ENCODE results near the gene MT1E. TPM values are rescaled to one million over a fixed set of nuclear protein-coding genes. Genes with fewer than 3 reads are reported as not detected.
"Not testable (repeated sequence)": the region's sequence is repeated elsewhere in the genome, so short reads cannot be mapped to it uniquely, and the experiment has no call there.

MT1E gene
- total RNA-seq, 2 donors from 2014 or later = 0.53 TPM; not detected in 1

DNA sequence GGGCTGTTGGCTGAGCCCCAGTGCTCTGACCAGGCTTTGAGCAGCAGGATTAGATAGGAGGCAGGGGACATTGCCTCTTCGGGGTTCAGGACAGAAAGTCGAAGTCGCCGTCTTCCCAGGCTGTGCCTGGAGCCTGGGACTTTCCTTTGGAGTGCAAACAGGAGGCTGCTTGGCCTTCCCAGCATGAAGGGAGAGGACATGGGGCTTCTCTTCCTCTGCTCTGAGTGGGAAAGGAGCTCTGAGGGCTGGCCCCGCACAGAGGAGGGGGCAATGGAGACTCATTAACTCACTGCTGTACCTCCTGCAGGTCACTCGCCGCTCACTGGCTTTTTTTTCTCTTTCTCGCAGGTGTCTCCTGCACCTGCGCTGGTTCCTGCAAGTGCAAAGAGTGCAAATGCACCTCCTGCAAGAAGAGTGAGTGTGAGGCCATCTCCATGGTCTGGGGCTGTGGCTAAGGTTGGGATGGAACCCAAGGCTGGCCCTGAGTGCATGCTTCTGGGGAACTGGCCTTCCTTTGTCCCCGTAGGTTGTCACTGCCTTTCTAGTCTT lies 32.8 kb downstream of the MT1E start:
- H3K27ac Mint-ChIP-seq = peak overlapping the region; percentile 89
- ATAC-seq (replicated peaks) = no peak
- H3K27me3 Mint-ChIP-seq = peaks cover 2% of the 10 kb centered on the region
- H3K36me3 Mint-ChIP-seq (ENCODE audit: low read depth) = no peaks in the 10 kb centered on the region
- H3K4me1 Mint-ChIP-seq = peaks cover 16% of the 10 kb centered on the region
- H3K4me3 Mint-ChIP-seq = peak overlapping the region; percentile 97
- H3K9me3 Mint-ChIP-seq = no peaks in the 10 kb centered on the region

- peak overlapping the region; percentile 80 for H3K4me3 Mint-ChIP-seq
- peaks cover 11% of the 10 kb centered on the region for H3K27me3 Mint-ChIP-seq
- peak overlapping the region; percentile 88 for H3K27ac Mint-ChIP-seq
- ATAC-seq (replicated peaks) = peak; percentile 70
- H3K9me3 Mint-ChIP-seq = no peaks in the 10 kb centered on the region
- peaks cover 21% of the 10 kb centered on the region for H3K36me3 Mint-ChIP-seq (ENCODE audit: low read depth)
- H3K4me1 Mint-ChIP-seq = peaks cover 15% of the 10 kb centered on the region
These were observed 37.1 kb downstream of the MT1E start for GRCh38 chr16:56662357-56663354.

DNA sequence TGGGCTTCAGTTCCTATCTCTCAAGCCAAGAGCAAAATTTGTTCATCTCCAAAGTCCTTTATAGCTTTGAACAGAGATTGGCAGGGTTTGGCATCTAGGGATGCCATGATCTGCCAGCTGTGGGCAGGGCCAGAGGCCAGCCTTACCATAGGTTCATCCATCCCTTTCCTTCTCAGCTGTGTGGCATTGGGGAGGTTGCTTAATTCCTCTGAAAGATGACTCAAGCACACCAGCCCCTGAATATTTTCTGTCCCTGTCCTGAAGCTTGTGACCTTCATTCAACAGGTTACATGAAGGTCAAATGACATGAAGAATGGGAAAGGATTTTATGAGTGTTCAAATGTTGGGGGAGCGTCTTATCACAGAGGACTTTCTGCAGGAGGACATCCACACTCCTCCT lies 38.9 kb downstream of the MT1E start:
- Mint-ChIP-seq H3K9me3 (no peaks in the 10 kb centered on the region), H3K4me1 (peaks cover 18% of the 10 kb centered on the region), H3K36me3 (ENCODE audit: low read depth) (peaks cover 28% of the 10 kb centered on the region), H3K27ac (no peak overlapping the region), H3K27me3 (peaks cover 27% of the 10 kb centered on the region), H3K4me3 (no peak overlapping the region)
- no peak for ATAC-seq (replicated peaks)

GRCh38 chr16:56665286-56666261 lies 40.0 kb downstream of the MT1E start:
- H3K4me1 Mint-ChIP-seq = peaks cover 18% of the 10 kb centered on the region

GRCh38 chr16:56667581-56668571 lies 42.3 kb downstream of the MT1E start, which contains the start of gene MT1G:
MT1G (minus strand) TSS chr16:56668065; CDS start chr16:56667993, 72 bp downstream.
- H3K36me3 Mint-ChIP-seq (ENCODE audit: low read depth) = peaks cover 28% of the 10 kb centered on the region
- no peaks in the 10 kb centered on the region for H3K9me3 Mint-ChIP-seq
- H3K4me1 Mint-ChIP-seq = peaks cover 14% of the 10 kb centered on the region
- no peak for ATAC-seq (replicated peaks)
- H3K4me3 Mint-ChIP-seq = peak within 1 kb of the TSS; percentile 20
- H3K27ac Mint-ChIP-seq = no peak within 1 kb of the TSS
- H3K27me3 Mint-ChIP-seq = peaks cover 40% of the 10 kb centered on the region

More at GRCh38 chr16:56665286-56666261, 40.0 kb downstream of the MT1E start:
- not testable (repeated sequence) for H3K9me3 Mint-ChIP-seq; H3K4me3 Mint-ChIP-seq; H3K27ac Mint-ChIP-seq; ATAC-seq (replicated peaks)
- Mint-ChIP-seq H3K36me3 (ENCODE audit: low read depth) (peaks cover 28% of the 10 kb centered on the region), H3K27me3 (peaks cover 33% of the 10 kb centered on the region)

- Mint-ChIP-seq H3K4me3 (peak within 1 kb of the TSS; percentile 20), H3K9me3 (no peaks in the 10 kb centered on the region), H3K27ac (no peak within 1 kb of the TSS), H3K27me3 (peaks cover 37% of the 10 kb centered on the region), H3K36me3 (ENCODE audit: low read depth) (peaks cover 28% of the 10 kb centered on the region), H3K4me1 (peaks cover 8% of the 10 kb centered on the region)
- ATAC-seq (replicated peaks) = no peak
These were observed 43.6 kb downstream of the MT1E start, which contains the start of gene MT1H for GRCh38 chr16:56669005-56669839. MT1H (plus strand) TSS chr16:56669814; CDS start chr16:56669885, 71 bp downstream.

GRCh38 chr16:56669840-56670619 lies 44.4 kb downstream of the MT1E start:
- Mint-ChIP-seq H3K9me3 (no peaks in the 10 kb centered on the region), H3K36me3 (ENCODE audit: low read depth) (peaks cover 21% of the 10 kb centered on the region), H3K27me3 (peaks cover 37% of the 10 kb centered on the region), H3K4me3 (no peak overlapping the region), H3K27ac (no peak overlapping the region), H3K4me1 (peaks cover 10% of the 10 kb centered on the region)
- ATAC-seq (replicated peaks) = no peak

GRCh38 chr16:56670620-56670934 lies 45.0 kb downstream of the MT1E start:
- Mint-ChIP-seq H3K4me3 (no peak overlapping the region), H3K36me3 (ENCODE audit: low read depth) (peaks cover 17% of the 10 kb centered on the region), H3K27ac (no peak overlapping the region), H3K27me3 (peaks cover 42% of the 10 kb centered on the region), H3K4me1 (peaks cover 15% of the 10 kb centered on the region), H3K9me3 (no peaks in the 10 kb centered on the region)
- no peak for ATAC-seq (replicated peaks)

- H3K9me3 Mint-ChIP-seq; ATAC-seq (replicated peaks); H3K27ac Mint-ChIP-seq: not testable (repeated sequence)
These were observed 46.1 kb downstream of the MT1E start for GRCh38 chr16:56671691-56672090.

DNA sequence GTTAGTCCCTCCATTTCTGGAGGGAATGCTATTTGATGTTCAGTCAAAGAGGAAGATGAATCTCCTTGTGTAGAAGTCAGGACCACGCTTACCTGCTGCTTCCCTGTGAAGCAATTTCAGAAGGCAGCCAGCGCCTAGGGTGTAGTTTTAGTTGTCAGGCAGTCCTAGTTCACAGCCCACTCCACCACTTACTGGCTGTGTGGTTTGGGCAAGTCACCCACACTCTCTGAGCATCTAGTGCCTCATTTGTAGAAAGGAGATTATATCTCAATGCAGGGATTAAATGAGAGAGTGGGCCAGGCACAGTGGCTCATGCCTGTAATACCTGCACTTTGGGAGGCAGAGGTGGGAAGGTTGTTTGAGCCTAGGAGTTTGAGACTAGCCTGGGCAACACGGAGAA lies 46.6 kb downstream of the MT1E start:
- not testable (repeated sequence) for H3K27ac Mint-ChIP-seq; H3K9me3 Mint-ChIP-seq; H3K4me3 Mint-ChIP-seq; H3K36me3 Mint-ChIP-seq (ENCODE audit: low read depth)
- Mint-ChIP-seq H3K4me1 (peaks cover 15% of the 10 kb centered on the region), H3K27me3 (peaks cover 39% of the 10 kb centered on the region)
- peak; percentile 38 for ATAC-seq (replicated peaks)

More at GRCh38 chr16:56671691-56672090, 46.1 kb downstream of the MT1E start:
- H3K36me3 Mint-ChIP-seq (ENCODE audit: low read depth); H3K4me3 Mint-ChIP-seq: not testable (repeated sequence)
- Mint-ChIP-seq H3K27me3 (peaks cover 39% of the 10 kb centered on the region), H3K4me1 (peaks cover 15% of the 10 kb centered on the region)

- Mint-ChIP-seq H3K27me3 (peaks cover 32% of the 10 kb centered on the region), H3K9me3 (no peaks in the 10 kb centered on the region), H3K36me3 (ENCODE audit: low read depth) (peaks cover 7% of the 10 kb centered on the region), H3K27ac (no peak overlapping the region), H3K4me1 (peaks cover 15% of the 10 kb centered on the region), H3K4me3 (no peak overlapping the region)
- peak; percentile 61 for ATAC-seq (replicated peaks)
These were observed 47.4 kb downstream of the MT1E start for GRCh38 chr16:56672761-56673536.
